ENCODE data around the gene KPNA3. TPM values are rescaled to one million over a fixed set of nuclear protein-coding genes. Genes with fewer than 3 reads are reported as not detected.

KPNA3 gene
- polyA plus RNA-seq, 1 of the 3 experiments (the other 2 are of a cell fraction): 11.3 TPM

- under 1% methylated on average over 8 of the region's 98 CpGs for WGBS (ENCODE audit: low lambda C conversion rate)
- no peak for DNase-seq
- POLR2A ChIA-PET: interaction anchor here (1.2 to 2.6 kb wide), 2 partner anchors 101 to 349 kb away, joined by 4 to 12 read pairs; partner anchors contain the start of gene EBPL
- H3K9me2 ChIP-seq: no peaks in the 10 kb centered on the region
- peaks cover 0 to 2% of the 10 kb centered on the region in 2 experiments for H3K36me3 ChIP-seq (replicated peaks in 1 of 2; ENCODE audit: control insufficient read depth in 1 of 2, insufficient read depth in 2 of 2, low read length in 1 of 2)
- peak overlapping the region; percentile 77 to 80 for H3K4me3 ChIP-seq (ENCODE audit: low read depth in 2 of 2, low read length in 1 of 2)
- H3K27ac ChIP-seq (ENCODE audit: low read depth in 2 of 2, low read length in 1 of 2): peak overlapping the region; percentile 89 to 94
- peak; percentile 34 for TF ChIP-seq CHD2 (IDR thresholded peaks at IDR 0.05; ENCODE audit: low read length, partially characterized antibody)
- TF ChIP-seq EP300 (IDR thresholded peaks at IDR 0.05; ENCODE audit: borderline replicate concordance in 1 of 2, low read depth in 1 of 2, low read length in 1 of 2): peak in 1 of 2 experiments; percentile 22; a peak in 1 of 4 replicates
- TF ChIP-seq ELF1 (IDR thresholded peaks at IDR 0.05): no peak
- TF ChIP-seq EZH2phosphoT487 (IDR thresholded peaks at IDR 0.05; ENCODE audit: borderline replicate concordance, low read depth): no peak
- peaks cover 50% of the 10 kb centered on the region for H3K79me2 ChIP-seq (ENCODE audit: insufficient read depth)
- peak overlapping the region; percentile 88 for H3K9ac ChIP-seq
- no peak overlapping the region for H2AFZ ChIP-seq (ENCODE audit: low read depth)
- H3F3A ChIP-seq (replicated peaks; ENCODE audit: insufficient read depth): no peaks in the 10 kb centered on the region
- H3K9me3 ChIP-seq: no peaks in the 10 kb centered on the region
- peaks cover 6 to 7% of the 10 kb centered on the region in 2 experiments; a peak in 3 of 4 replicates for H3K4me1 ChIP-seq (ENCODE audit: control insufficient read depth in 1 of 2, insufficient read depth in 2 of 2, low read depth in 1 of 2, low read length in 1 of 2)
- H3K4me2 ChIP-seq: peak overlapping the region; percentile 74
- CTCF ChIA-PET: interaction anchor here (0.6 to 1.6 kb wide), 10 partner anchors 9 to 1120 kb away, joined by 3 to 4 read pairs (median 3); no protein-coding TSS in a partner anchor
- peaks cover 36% of the 10 kb centered on the region for H4K20me1 ChIP-seq (ENCODE audit: insufficient read depth)
- no peaks in the 10 kb centered on the region for H3K27me3 ChIP-seq (ENCODE audit: insufficient read depth)
These were observed 552 bp downstream of the KPNA3 start for GRCh38 chr13:49791711-49792549.

GRCh38 chr13:49791315-49791710 is 1.2 kb downstream of the KPNA3 start:
- no peaks in the 10 kb centered on the region for H3K9me3 ChIP-seq
- ChIA-PET CTCF (interaction anchor here (0.6 to 1.6 kb wide), 12 partner anchors 10 to 1120 kb away, joined by 3 to 5 read pairs (median 3); no protein-coding TSS in a partner anchor), POLR2A (interaction anchor here (1.2 to 2.6 kb wide), 2 partner anchors 100 to 348 kb away, joined by 4 to 12 read pairs; partner anchors contain the start of gene EBPL)
- peak overlapping the region; percentile 89 to 94; a peak in 3 of 4 replicates for H3K27ac ChIP-seq (ENCODE audit: low read depth in 2 of 2, low read length in 1 of 2)
- H3K4me1 ChIP-seq (ENCODE audit: control insufficient read depth in 1 of 2, insufficient read depth in 2 of 2, low read depth in 1 of 2, low read length in 1 of 2): peaks cover 6 to 7% of the 10 kb centered on the region in 2 experiments; a peak in 3 of 4 replicates
- H3K4me3 ChIP-seq (ENCODE audit: low read depth in 2 of 2, low read length in 1 of 2): peak overlapping the region; percentile 77 to 80
- peaks cover 0 to 2% of the 10 kb centered on the region in 2 experiments for H3K36me3 ChIP-seq (replicated peaks in 1 of 2; ENCODE audit: control insufficient read depth in 1 of 2, insufficient read depth in 2 of 2, low read length in 1 of 2)
- peak overlapping the region; percentile 88 for H3K9ac ChIP-seq
- H3F3A ChIP-seq (replicated peaks; ENCODE audit: insufficient read depth): no peaks in the 10 kb centered on the region
- H4K20me1 ChIP-seq (ENCODE audit: insufficient read depth): peaks cover 40% of the 10 kb centered on the region
- 4% methylated on average over 9 of the region's 9 CpGs for WGBS (ENCODE audit: low lambda C conversion rate)
- DNase-seq: peak; percentile 26
- peaks cover 56% of the 10 kb centered on the region for H3K79me2 ChIP-seq (ENCODE audit: insufficient read depth)
- H3K4me2 ChIP-seq: peak overlapping the region; percentile 74
- no peak overlapping the region for H2AFZ ChIP-seq (ENCODE audit: low read depth)
- H3K27me3 ChIP-seq (ENCODE audit: insufficient read depth): no peaks in the 10 kb centered on the region
- H3K9me2 ChIP-seq: no peaks in the 10 kb centered on the region
- TF ChIP-seq SIN3A (IDR thresholded peaks at IDR 0.05; ENCODE audit: borderline replicate concordance, low read depth, low read length) (no peak), RFX5 (IDR thresholded peaks at IDR 0.05; ENCODE audit: low read length) (no peak), JUND (IDR thresholded peaks at IDR 0.05) (no peak), POLR2AphosphoS5 (IDR thresholded peaks at IDR 0.05; ENCODE audit: low read depth, low read length) (no peak), MXI1 (IDR thresholded peaks at IDR 0.05; ENCODE audit: low read depth, low read length) (no peak; the same call in 1 of the 2 replicates), EZH2phosphoT487 (IDR thresholded peaks at IDR 0.05; ENCODE audit: borderline replicate concordance, low read depth) (no peak), MAX (IDR thresholded peaks at IDR 0.05; ENCODE audit: low read depth) (no peak), IRF3 (IDR thresholded peaks at IDR 0.05; ENCODE audit: low read depth, low read length) (no peak), EP300 (IDR thresholded peaks at IDR 0.05; ENCODE audit: borderline replicate concordance in 1 of 2, low read depth in 1 of 2, low read length in 1 of 2) (no peak), RXRA (IDR thresholded peaks at IDR 0.05; ENCODE audit: borderline replicate concordance, low read depth) (no peak), CHD2 (IDR thresholded peaks at IDR 0.05; ENCODE audit: low read length, partially characterized antibody) (no peak), SMC3 (IDR thresholded peaks at IDR 0.05; ENCODE audit: low read depth, low read length) (peak; percentile 23; the same call in 1 of the 2 replicates), FOSL2 (IDR thresholded peaks at IDR 0.05; ENCODE audit: borderline replicate concordance, low read depth) (no peak), ZBTB33 (IDR thresholded peaks at IDR 0.05; ENCODE audit: borderline replicate concordance, low read depth) (no peak), YY1 (IDR thresholded peaks at IDR 0.05; ENCODE audit: low read depth) (no peak), GABPA (IDR thresholded peaks at IDR 0.05; ENCODE audit: low read depth) (no peak), TCF12 (IDR thresholded peaks at IDR 0.05) (no peak), RAD21 (IDR thresholded peaks at IDR 0.05; ENCODE audit: low read length) (peak; percentile 51), NFIC (IDR thresholded peaks at IDR 0.05; ENCODE audit: borderline replicate concordance) (no peak)
- TF ChIP-seq, protein P1, sequence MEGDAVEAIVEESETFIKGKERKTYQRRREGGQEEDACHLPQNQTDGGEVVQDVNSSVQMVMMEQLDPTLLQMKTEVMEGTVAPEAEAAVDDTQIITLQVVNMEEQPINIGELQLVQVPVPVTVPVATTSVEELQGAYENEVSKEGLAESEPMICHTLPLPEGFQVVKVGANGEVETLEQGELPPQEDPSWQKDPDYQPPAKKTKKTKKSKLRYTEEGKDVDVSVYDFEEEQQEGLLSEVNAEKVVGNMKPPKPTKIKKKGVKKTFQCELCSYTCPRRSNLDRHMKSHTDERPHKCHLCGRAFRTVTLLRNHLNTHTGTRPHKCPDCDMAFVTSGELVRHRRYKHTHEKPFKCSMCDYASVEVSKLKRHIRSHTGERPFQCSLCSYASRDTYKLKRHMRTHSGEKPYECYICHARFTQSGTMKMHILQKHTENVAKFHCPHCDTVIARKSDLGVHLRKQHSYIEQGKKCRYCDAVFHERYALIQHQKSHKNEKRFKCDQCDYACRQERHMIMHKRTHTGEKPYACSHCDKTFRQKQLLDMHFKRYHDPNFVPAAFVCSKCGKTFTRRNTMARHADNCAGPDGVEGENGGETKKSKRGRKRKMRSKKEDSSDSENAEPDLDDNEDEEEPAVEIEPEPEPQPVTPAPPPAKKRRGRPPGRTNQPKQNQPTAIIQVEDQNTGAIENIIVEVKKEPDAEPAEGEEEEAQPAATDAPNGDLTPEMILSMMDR (IDR thresholded peaks at IDR 0.05): peak; percentile 26; the same call in 1 of the 2 replicates

All from SK-N-SH (cell line).